ENCODE measurements around the gene IRF4.

GRCh38 chr6:451336-451735, 59.8 kb downstream of the IRF4 start:
- TF ChIP-seq CTCF (IDR thresholded peaks at IDR 0.05; ENCODE audit: low read depth, low read length) (no peak), EZH2phosphoT487 (IDR thresholded peaks at IDR 0.05; ENCODE audit: low read depth) (no peak)

Data from OCI-LY3 (cell line).